ENCODE measurements around the gene LSS. TPM values are rescaled to one million over a fixed set of nuclear protein-coding genes. Genes with fewer than 3 reads are reported as not detected.
"Not testable (repeated sequence)": the region's sequence is repeated elsewhere in the genome, so short reads cannot be mapped to it uniquely, and the experiment has no call there.

Gene LSS
- total RNA-seq, 2 experiments from 2014 or later, result 30.4 TPM

GRCh38 chr21:46226920-46227599 lies 1.5 kb downstream of the LSS start:
- POLR2A ChIA-PET, result no interaction called here
- H3K36me3 ChIP-seq (ENCODE audit: insufficient read depth, low read length), result peaks cover 3% of the 10 kb centered on the region

GRCh38 chr21:46226146-46226545 lies 2.4 kb downstream of the LSS start:
- Histone ChIP-seq H3K4me3 (ENCODE audit: low read length) (no peak overlapping the region), H3K4me1 (ENCODE audit: insufficient read depth, low read length) (peaks cover 31% of the 10 kb centered on the region), H3K36me3 (ENCODE audit: insufficient read depth, low read length) (peaks cover 11% of the 10 kb centered on the region), H3K9me3 (ENCODE audit: control insufficient read depth in 1 of 2, insufficient read depth in 1 of 2, low read length in 2 of 2) (no peaks in the 10 kb centered on the region), H3K27ac (ENCODE audit: low read depth in 1 of 2, low read length in 2 of 2) (no peak overlapping the region), H3K27me3 (ENCODE audit: control insufficient read depth in 1 of 2, insufficient read depth in 2 of 2, low read length in 2 of 2) (no peaks in the 10 kb centered on the region)
- intact Hi-C loops (cut with DNase I, micrococcal nuclease), result loop anchor here (5.0 to 10.0 kb wide), 4 partner anchors 59 to 939 kb away; partner anchors contain the start of genes MCM3AP (in 1 of the 2), POFUT2 (in 1 of the 2) and YBEY (in 1 of the 2)
- no peaks in the 10 kb centered on the region for H3K27me3 Mint-ChIP-seq
- POLR2A ChIA-PET, result no interaction called here
- H3K4me3 Mint-ChIP-seq, result peak overlapping the region; percentile 35
- CTCF ChIA-PET, result no interaction called here
- no peaks in the 10 kb centered on the region for H3K9me3 Mint-ChIP-seq
- ATAC-seq (ENCODE audit: poor library complexity) (no peak), DNase-seq (no peak)
- TF ChIP-seq CTCF (IDR thresholded peaks at IDR 0.05), result no peak
- peaks cover 30% of the 10 kb centered on the region for H3K36me3 Mint-ChIP-seq (ENCODE audit: low read depth)
- peaks cover 49% of the 10 kb centered on the region for H3K4me1 Mint-ChIP-seq (ENCODE audit: low read depth)
- H3K27ac Mint-ChIP-seq, result peak overlapping the region; percentile 75

More at GRCh38 chr21:46226920-46227599, 1.5 kb downstream of the LSS start:
- TF ChIP-seq CTCF (IDR thresholded peaks at IDR 0.05), result no peak
- H3K4me1 ChIP-seq (ENCODE audit: insufficient read depth, low read length), result peaks cover 31% of the 10 kb centered on the region
- Mint-ChIP-seq H3K36me3 (ENCODE audit: low read depth) (peaks cover 25% of the 10 kb centered on the region), H3K27ac (peak overlapping the region; percentile 75), H3K9me3 (no peaks in the 10 kb centered on the region), H3K27me3 (no peaks in the 10 kb centered on the region), H3K4me1 (ENCODE audit: low read depth) (peaks cover 54% of the 10 kb centered on the region), H3K4me3 (peak overlapping the region; percentile 88)
- no peak overlapping the region for H3K4me3 ChIP-seq (ENCODE audit: low read length)
- no peaks in the 10 kb centered on the region for H3K9me3 ChIP-seq (ENCODE audit: control insufficient read depth in 1 of 2, insufficient read depth in 1 of 2, low read length in 2 of 2)
- CTCF ChIA-PET, result interaction anchor here (1.3 kb wide), 1 partner anchor 9 kb away, joined by 3 read pairs; no protein-coding TSS in a partner anchor
- H3K27me3 ChIP-seq (ENCODE audit: control insufficient read depth in 1 of 2, insufficient read depth in 2 of 2, low read length in 2 of 2), result no peaks in the 10 kb centered on the region
- intact Hi-C loops (cut with DNase I, micrococcal nuclease), result loop anchor here (5.0 to 10.0 kb wide), 4 partner anchors 58 to 940 kb away; partner anchors contain the start of genes MCM3AP (in 1 of the 2), POFUT2 (in 1 of the 2) and YBEY (in 1 of the 2)
- no peak for ATAC-seq (ENCODE audit: poor library complexity)
- H3K27ac ChIP-seq (ENCODE audit: low read depth in 1 of 2, low read length in 2 of 2), result no peak overlapping the region
- DNase-seq, result peak in 1 of 14 experiments; percentile 15

- DNase-seq; H3K27me3 ChIP-seq (ENCODE audit: control insufficient read depth in 1 of 2, insufficient read depth in 2 of 2, low read length in 2 of 2); H3K9me3 Mint-ChIP-seq; CTCF ChIA-PET; H3K27ac ChIP-seq (ENCODE audit: low read depth in 1 of 2, low read length in 2 of 2); H3K4me3 ChIP-seq (ENCODE audit: low read length); H3K9me3 ChIP-seq (ENCODE audit: control insufficient read depth in 1 of 2, insufficient read depth in 1 of 2, low read length in 2 of 2); H3K27ac Mint-ChIP-seq; ATAC-seq (ENCODE audit: poor library complexity); H3K27me3 Mint-ChIP-seq; POLR2A ChIA-PET; H3K4me3 Mint-ChIP-seq: not testable (repeated sequence)
- Mint-ChIP-seq H3K4me1 (ENCODE audit: low read depth) (peaks cover 32% of the 10 kb centered on the region), H3K36me3 (ENCODE audit: low read depth) (peaks cover 45% of the 10 kb centered on the region)
- Histone ChIP-seq H3K36me3 (ENCODE audit: insufficient read depth, low read length) (peaks cover 27% of the 10 kb centered on the region), H3K4me1 (ENCODE audit: insufficient read depth, low read length) (peaks cover 23% of the 10 kb centered on the region)
- intact Hi-C loops (cut with DNase I, micrococcal nuclease), result loop anchor here in 1 of 2 experiments (10.0 kb wide), 1 partner anchor 61 kb away; the partner anchor contains the start of genes MCM3AP and YBEY
Measured at GRCh38 chr21:46223661-46224060, 4.9 kb downstream of the LSS start.
